Right atrium auricular region (tissue), 2 donors: Measurements from ENCODE around the gene MRAP2. TPM values are rescaled to one million over a fixed set of nuclear protein-coding genes. Genes with fewer than 3 reads are reported as not detected.

Source experiments
- DNase-seq: peaks from one replicate; pipeline ENCODE4 v3.0.0-alpha.2; 2019; ENCODE audit warnings: low spot score
- H3K27ac ChIP-seq, 2 donors: fragments of 200-600 bp; sonication (generic); 1 replicate in 1 of 2; 2 replicates in 1 of 2; pipeline ENCODE4 v1.5.1; 2016 to 2019
- H3K27me3 ChIP-seq, 2 donors: fragments of 200-600 bp; sonication (generic); one replicate each; pipeline versions ENCODE4 v1.5.1 to v1.6.0; 2017 to 2019
- H3K36me3 ChIP-seq: fragments of 200-600 bp; sonication (generic); one replicate; pipeline ENCODE4 v1.5.1; 2016
- H3K4me1 ChIP-seq, 2 donors: fragments of 200-600 bp; sonication (generic); one replicate each; pipeline versions ENCODE4 v1.5.1 to v1.6.0; 2017 to 2019
- H3K4me3 ChIP-seq, 2 donors: fragments of 200-600 bp; sonication (generic); 1 replicate in 1 of 2; 2 replicates in 1 of 2; pipeline ENCODE4 v1.5.1; 2017 to 2019; ENCODE audit warnings: mild to moderate bottlenecking in 1 of 2, moderate library complexity in 1 of 2
- H3K9me3 ChIP-seq, 2 donors: fragments of 200-600 bp; sonication (generic); one replicate each; pipeline ENCODE4 v1.5.1; 2019
- total RNA-seq, 2 donors: library from RNA; depleted of rRNA; stranded (reverse); fragments of >200 nt; gene quantifications; one replicate each; pipeline ENCODE4 v1.1.0, GENCODE V29; 2016
- TF ChIP-seq, protein P1 (sequence below), 2 donors: fragments of 200-600 bp; sonication (generic); IDR thresholded peaks; one replicate each; pipeline ENCODE4 v1.5.1; 2019; ENCODE audit warnings: antibody characterized with exemption in 2 of 2

Gene MRAP2
- total RNA-seq, 2 donors from 2014 or later, result 0.20 TPM; not detected in 1

DNA sequence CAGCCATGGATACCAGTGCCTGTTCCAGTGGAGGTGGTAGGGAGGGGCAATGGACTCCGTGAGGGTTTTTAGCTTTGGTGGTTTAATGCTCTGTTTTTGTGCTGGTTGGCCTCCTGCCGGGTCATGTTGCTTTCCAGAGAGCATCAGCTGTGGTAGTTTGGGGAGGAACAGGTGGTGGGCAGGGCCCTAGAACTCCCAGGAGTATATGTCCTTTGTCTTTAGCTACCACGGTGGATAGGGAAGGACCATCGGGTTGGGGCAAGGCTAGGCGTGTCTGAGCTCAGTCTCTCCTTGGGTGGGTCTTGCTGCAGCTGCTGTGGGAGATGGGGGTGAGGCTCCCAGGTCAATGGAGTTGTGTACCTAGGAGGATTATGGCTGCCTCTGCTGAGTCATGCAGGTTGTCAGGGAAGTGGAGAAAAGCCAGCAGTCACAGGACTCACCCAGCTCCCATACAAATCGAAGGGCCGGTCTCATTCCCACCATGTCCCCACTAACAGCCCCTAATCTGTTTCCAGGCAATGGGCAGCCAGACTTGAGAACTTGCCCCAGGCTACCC lies 38.9 kb downstream of the MRAP2 start:
- Histone ChIP-seq H3K4me1 (no peaks in the 10 kb centered on the region), H3K36me3 (no peaks in the 10 kb centered on the region), H3K4me3 (no peak overlapping the region), H3K9me3 (peaks cover 0 to 9% of the 10 kb centered on the region in 2 donors), H3K27ac (no peak overlapping the region), H3K27me3 (no peaks in the 10 kb centered on the region)
- TF ChIP-seq, protein P1, sequence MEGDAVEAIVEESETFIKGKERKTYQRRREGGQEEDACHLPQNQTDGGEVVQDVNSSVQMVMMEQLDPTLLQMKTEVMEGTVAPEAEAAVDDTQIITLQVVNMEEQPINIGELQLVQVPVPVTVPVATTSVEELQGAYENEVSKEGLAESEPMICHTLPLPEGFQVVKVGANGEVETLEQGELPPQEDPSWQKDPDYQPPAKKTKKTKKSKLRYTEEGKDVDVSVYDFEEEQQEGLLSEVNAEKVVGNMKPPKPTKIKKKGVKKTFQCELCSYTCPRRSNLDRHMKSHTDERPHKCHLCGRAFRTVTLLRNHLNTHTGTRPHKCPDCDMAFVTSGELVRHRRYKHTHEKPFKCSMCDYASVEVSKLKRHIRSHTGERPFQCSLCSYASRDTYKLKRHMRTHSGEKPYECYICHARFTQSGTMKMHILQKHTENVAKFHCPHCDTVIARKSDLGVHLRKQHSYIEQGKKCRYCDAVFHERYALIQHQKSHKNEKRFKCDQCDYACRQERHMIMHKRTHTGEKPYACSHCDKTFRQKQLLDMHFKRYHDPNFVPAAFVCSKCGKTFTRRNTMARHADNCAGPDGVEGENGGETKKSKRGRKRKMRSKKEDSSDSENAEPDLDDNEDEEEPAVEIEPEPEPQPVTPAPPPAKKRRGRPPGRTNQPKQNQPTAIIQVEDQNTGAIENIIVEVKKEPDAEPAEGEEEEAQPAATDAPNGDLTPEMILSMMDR (IDR thresholded peaks at IDR 0.05), result no peak
- no peak for DNase-seq

DNA sequence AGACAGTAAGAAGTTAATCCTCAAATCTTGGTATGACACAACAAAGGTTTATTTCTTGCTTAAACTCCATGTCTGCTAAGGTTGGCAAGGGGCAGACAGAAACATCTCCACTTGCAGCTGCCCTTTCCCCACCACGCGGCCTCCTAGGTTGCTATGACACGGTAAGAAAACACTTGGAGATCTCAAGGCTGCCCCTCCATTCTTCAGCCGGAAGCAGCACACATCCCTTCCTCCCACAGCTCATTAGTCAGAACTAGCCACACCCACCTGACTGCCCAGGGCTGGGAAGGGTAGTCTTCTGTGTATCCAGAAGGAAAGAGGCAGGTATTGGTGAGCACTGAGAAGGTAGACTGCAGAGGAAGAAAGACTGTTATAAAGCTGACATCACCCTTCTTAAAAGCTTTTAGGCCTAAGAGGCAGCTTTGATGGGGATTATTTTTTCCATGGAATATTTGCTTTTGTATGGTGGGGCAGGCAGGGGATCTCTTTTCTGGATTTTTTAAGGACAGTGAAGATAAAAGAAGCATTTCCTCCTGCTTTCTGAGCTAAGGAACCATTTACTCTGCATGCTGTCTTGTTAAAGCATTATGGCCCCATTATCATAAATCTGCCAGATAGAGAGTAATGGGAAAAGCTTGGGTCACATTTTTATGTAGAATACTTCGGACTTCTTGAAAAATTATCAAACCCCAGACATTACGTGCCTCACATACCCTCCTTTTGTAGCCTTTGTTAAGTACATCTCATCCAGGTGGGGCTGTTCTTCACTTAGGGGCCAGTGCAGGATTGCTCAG lies 41.6 kb downstream of the MRAP2 start:
- TF ChIP-seq, protein P1 (IDR thresholded peaks at IDR 0.05), result no peak
- H3K27me3 ChIP-seq, result no peaks in the 10 kb centered on the region
- H3K36me3 ChIP-seq, result no peaks in the 10 kb centered on the region
- H3K4me1 ChIP-seq, result no peaks in the 10 kb centered on the region
- no peak overlapping the region for H3K4me3 ChIP-seq
- H3K9me3 ChIP-seq, result no peaks in the 10 kb centered on the region
- DNase-seq, result no peak
- no peak overlapping the region for H3K27ac ChIP-seq

DNA sequence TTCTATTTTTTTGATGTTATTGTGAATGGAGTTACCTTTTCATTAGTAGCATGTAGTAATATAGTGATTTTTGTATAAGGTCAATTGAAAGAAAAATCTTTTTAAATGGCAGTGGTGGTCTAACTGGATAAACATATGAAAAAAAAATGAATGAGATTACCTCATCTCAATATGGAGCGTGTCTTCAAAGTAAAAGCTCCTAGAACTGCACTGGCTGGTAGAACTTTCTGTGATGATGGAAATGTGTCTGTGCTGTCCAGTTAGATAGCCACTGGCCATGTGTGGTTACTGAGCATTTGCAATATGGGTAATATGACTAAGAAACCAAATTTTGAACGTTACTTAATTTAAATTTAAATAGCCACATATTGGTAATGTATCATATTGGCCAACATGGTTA lies 44.1 kb downstream of the MRAP2 start:
- no peak for DNase-seq
- Histone ChIP-seq H3K27ac (no peak overlapping the region), H3K36me3 (no peaks in the 10 kb centered on the region), H3K4me3 (no peak overlapping the region), H3K27me3 (no peaks in the 10 kb centered on the region), H3K4me1 (no peaks in the 10 kb centered on the region), H3K9me3 (no peaks in the 10 kb centered on the region)
- TF ChIP-seq, protein P1 (IDR thresholded peaks at IDR 0.05), result no peak

DNA sequence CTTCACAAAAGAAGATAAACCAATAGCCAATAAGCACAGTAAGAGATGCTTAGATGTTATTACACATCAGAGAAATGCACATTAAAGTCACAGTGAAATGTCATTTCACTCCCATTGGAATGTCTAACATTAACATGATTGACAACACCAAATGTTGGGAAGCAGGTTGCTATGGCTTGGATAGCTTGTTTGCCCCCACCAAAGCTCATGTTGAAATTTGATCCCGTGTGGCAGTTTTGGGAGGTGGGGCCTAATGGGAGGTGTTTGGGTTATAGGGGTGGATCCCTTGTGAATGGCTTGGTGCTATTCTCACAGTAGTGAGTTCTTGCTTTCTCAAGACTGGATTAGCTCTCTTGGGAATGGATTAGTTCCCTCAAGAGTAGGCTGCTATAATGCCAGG lies 44.8 kb downstream of the MRAP2 start:
- Histone ChIP-seq H3K4me3 (no peak overlapping the region), H3K9me3 (no peaks in the 10 kb centered on the region), H3K27ac (no peak overlapping the region), H3K4me1 (no peaks in the 10 kb centered on the region), H3K36me3 (no peaks in the 10 kb centered on the region), H3K27me3 (no peaks in the 10 kb centered on the region)
- no peak for DNase-seq
- TF ChIP-seq, protein P1 (IDR thresholded peaks at IDR 0.05), result no peak

DNA sequence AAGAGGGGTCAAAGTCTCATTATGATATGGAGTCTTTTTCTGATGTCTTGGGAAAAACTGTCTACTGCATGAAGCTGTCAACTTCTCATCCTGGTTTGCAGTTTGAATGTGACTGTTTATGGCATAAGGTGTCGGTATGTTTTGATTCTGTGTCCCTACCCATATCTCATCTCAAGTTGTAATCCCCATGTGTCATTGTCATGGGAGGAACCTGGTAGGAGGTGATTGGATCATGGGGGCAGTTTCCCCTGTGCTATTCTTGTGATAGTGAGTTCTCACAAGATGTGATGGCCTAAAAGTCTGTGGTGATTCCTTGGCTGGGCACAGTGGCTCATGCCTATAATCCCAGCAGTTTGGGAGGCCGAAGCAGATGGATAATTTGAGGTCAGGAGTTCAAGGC lies 47.6 kb downstream of the MRAP2 start:
- no peak overlapping the region for H3K27ac ChIP-seq
- H3K27me3 ChIP-seq, result no peaks in the 10 kb centered on the region
- H3K4me1 ChIP-seq, result no peaks in the 10 kb centered on the region
- no peak for DNase-seq
- no peaks in the 10 kb centered on the region for H3K9me3 ChIP-seq
- no peak overlapping the region for H3K4me3 ChIP-seq
- TF ChIP-seq, protein P1 (IDR thresholded peaks at IDR 0.05), result no peak
- H3K36me3 ChIP-seq, result no peaks in the 10 kb centered on the region
